Effector memory CD8-positive, alpha-beta T cell (primary cell): Measurements from ENCODE around the gene TLR10.

Experiments used
- ATAC-seq: fragments of 150-1000 bp; cut with Tn5 transposase; replicated peaks from 2 replicates; pipeline ENCODE4 v1.10.0; 2021; ENCODE audit warnings: mild to moderate bottlenecking, moderate library complexity
- DNase-seq, 3 experiments: peaks; one replicate each; pipeline ENCODE4 v3.0.0; 2021
- H3K27ac Mint-ChIP-seq, 2 donors: one replicate each; pipeline ENCODE4 v1.8.0; 2022; ENCODE audit warnings: mild to moderate bottlenecking in 2 of 2, mixed read lengths in 2 of 2, moderate library complexity in 2 of 2
- H3K27me3 Mint-ChIP-seq, 2 donors: one replicate each; pipeline ENCODE4 v1.8.0; 2022; ENCODE audit warnings: mixed read lengths in 2 of 2
- H3K36me3 Mint-ChIP-seq: one replicate; pipeline ENCODE4 v1.8.0; 2022; ENCODE audit warnings: mild to moderate bottlenecking, moderate library complexity, mixed read lengths; ENCODE audit not compliant: insufficient read depth
- H3K4me1 Mint-ChIP-seq, 2 donors: one replicate each; pipeline ENCODE4 v1.8.0; 2022; ENCODE audit warnings: low read depth in 2 of 2, mixed read lengths in 2 of 2
- H3K4me3 Mint-ChIP-seq, 2 donors: one replicate each; pipeline ENCODE4 v1.8.0; 2022; ENCODE audit warnings: mild to moderate bottlenecking in 2 of 2, mixed read lengths in 2 of 2, moderate library complexity in 2 of 2
- H3K9me3 Mint-ChIP-seq, 2 donors: one replicate each; pipeline ENCODE4 v1.8.0; 2022; ENCODE audit warnings: mixed read lengths in 2 of 2

The TLR10 gene

GRCh38 chr4:38728631-38729141 lies 54.1 kb downstream of the TLR10 start:
- peaks cover 21 to 22% of the 10 kb centered on the region in 2 donors for H3K4me1 Mint-ChIP-seq
- DNase-seq = no peak
- no peaks in the 10 kb centered on the region for H3K27me3 Mint-ChIP-seq
- H3K9me3 Mint-ChIP-seq = peaks cover 5 to 9% of the 10 kb centered on the region in 2 donors
- H3K27ac Mint-ChIP-seq = no peak overlapping the region
- H3K36me3 Mint-ChIP-seq = peaks cover 12% of the 10 kb centered on the region
- ATAC-seq = no peak
- no peak overlapping the region for H3K4me3 Mint-ChIP-seq

GRCh38 chr4:38724475-38724808 lies 58.3 kb downstream of the TLR10 start:
- Mint-ChIP-seq H3K36me3 (no peaks in the 10 kb centered on the region), H3K9me3 (no peaks in the 10 kb centered on the region), H3K4me1 (peaks cover 10 to 12% of the 10 kb centered on the region in 2 donors), H3K27ac (peak overlapping the region; percentile 13 to 29), H3K27me3 (no peaks in the 10 kb centered on the region), H3K4me3 (no peak overlapping the region)
- DNase-seq = no peak
- no peak for ATAC-seq

GRCh38 chr4:38723726-38724474 lies 58.9 kb downstream of the TLR10 start:
- Mint-ChIP-seq H3K27me3 (no peaks in the 10 kb centered on the region), H3K4me1 (peaks cover 9 to 10% of the 10 kb centered on the region in 2 donors), H3K9me3 (no peaks in the 10 kb centered on the region), H3K4me3 (no peak overlapping the region), H3K27ac (peak overlapping the region; percentile 13 to 29), H3K36me3 (no peaks in the 10 kb centered on the region)
- DNase-seq = no peak
- ATAC-seq = no peak

- no peak for DNase-seq
- Mint-ChIP-seq H3K4me1 (peaks cover 5 to 7% of the 10 kb centered on the region in 2 donors), H3K27ac (no peak overlapping the region), H3K27me3 (no peaks in the 10 kb centered on the region), H3K36me3 (peaks cover under 1% of the 10 kb centered on the region), H3K4me3 (no peak overlapping the region), H3K9me3 (no peaks in the 10 kb centered on the region)
- ATAC-seq = no peak
Observed at GRCh38 chr4:38723114-38723513, 59.7 kb downstream of the TLR10 start.
